Smooth muscle cell (in vitro differentiated cells): ENCODE measurements around the gene SCAP. TPM values are rescaled to one million over a fixed set of nuclear protein-coding genes. Genes with fewer than 3 reads are reported as not detected.

Source experiments
- DNase-seq: peaks from one replicate; lab custom pipeline; 2025; ENCODE audit not compliant: unreplicated experiment; lab: John Stamatoyannopoulos, UW
- H2AFZ ChIP-seq: fragments of 200-600 bp; sonication (generic); 2 replicates; pipeline ENCODE4 v1.6.0; 2016; ENCODE audit warnings: antibody characterized with exemption, low read depth, mild to moderate bottlenecking
- H3F3A ChIP-seq: fragments of 200-600 bp; sonication (generic); 2 replicates; pipeline ENCODE4 v1.6.0; 2017; ENCODE audit warnings: antibody characterized with exemption, low read depth
- H3K27ac ChIP-seq: fragments of 200-600 bp; sonication (generic); 2 replicates; pipeline ENCODE4 v1.5.1; 2016; ENCODE audit warnings: low read depth, mild to moderate bottlenecking
- H3K27me3 ChIP-seq: fragments of 200-600 bp; sonication (generic); 2 replicates; pipeline ENCODE4 v1.6.1; 2016; ENCODE audit warnings: low read depth, mild to moderate bottlenecking
- H3K36me3 ChIP-seq: fragments of 200-600 bp; sonication (generic); 2 replicates; pipeline ENCODE4 v1.5.1; 2016; ENCODE audit warnings: low read depth
- H3K4me1 ChIP-seq: fragments of 200-600 bp; sonication (generic); 2 replicates; pipeline ENCODE4 v1.5.1; 2016; ENCODE audit warnings: low read depth
- H3K4me2 ChIP-seq: fragments of 200-600 bp; sonication (generic); 2 replicates; pipeline ENCODE4 v1.6.0; 2016; ENCODE audit warnings: mild to moderate bottlenecking
- H3K4me3 ChIP-seq: fragments of 200-600 bp; sonication (generic); 2 replicates; pipeline ENCODE4 v1.5.1; 2016; ENCODE audit warnings: mild to moderate bottlenecking
- H3K79me2 ChIP-seq: fragments of 200-600 bp; sonication (generic); 2 replicates; pipeline ENCODE4 v1.6.0; 2016; ENCODE audit warnings: low read depth, mild to moderate bottlenecking
- H3K9ac ChIP-seq: fragments of 200-600 bp; sonication (generic); 2 replicates; pipeline ENCODE4 v1.6.0; 2016; ENCODE audit warnings: low read depth
- H3K9me3 ChIP-seq: fragments of 200-600 bp; sonication (generic); replicated peaks from 2 replicates; pipeline ENCODE4 v1.5.1; 2016; ENCODE audit warnings: low read depth
- H4K20me1 ChIP-seq: fragments of 200-600 bp; sonication (generic); 2 replicates; pipeline ENCODE4 v1.6.0; 2016; ENCODE audit warnings: low read depth
- CTCF ChIP-seq: fragments of 200-600 bp; sonication (generic); IDR thresholded peaks from 2 replicates; pipeline ENCODE4 v1.5.1; 2017; ENCODE audit warnings: borderline replicate concordance, mild to moderate bottlenecking, antibody characterized with exemption; ENCODE audit not compliant: insufficient read depth, poor library complexity, severe bottlenecking
- WGBS: methylation state at CpG from one replicate; pipeline ENCODE4 v1.1.7; 2016; ENCODE audit warnings: low lambda C conversion rate; 5-methylcytosine and 5-hydroxymethylcytosine counted together
- polyA plus RNA-seq: library from polyadenylated mRNA; unstranded; fragments of >200 nt; fragmentation: Nextera tagmentation; extraction: Ambion mirVana; gene quantifications from 2 replicates; pipeline ENCODE4 v1.2.1, GENCODE V29; 2016
- total RNA-seq: library from RNA; depleted of rRNA; stranded (reverse); fragments of >200 nt; gene quantifications from 2 replicates; pipeline ENCODE4 v1.2.3, GENCODE V29; 2014

Gene SCAP
- total and polyA plus RNA-seq, 2 experiments from 2014 or later: 29.2 to 31.0 TPM

- WGBS: 95% methylated on average over 2 of the region's 2 CpGs
- DNase-seq: no peak
- TF ChIP-seq CTCF: no peak
These were observed 27.3 kb upstream of the SCAP start for GRCh38 chr3:47503033-47503432.

GRCh38 chr3:47496892-47497291 lies 21.2 kb upstream of the SCAP start:
- H3K27ac ChIP-seq: no peak overlapping the region
- H3K9me3 ChIP-seq: no peaks in the 10 kb centered on the region
- no peak overlapping the region for H3K4me3 ChIP-seq
- no peak overlapping the region for H2AFZ ChIP-seq
- no peaks in the 10 kb centered on the region for H3F3A ChIP-seq
- no peaks in the 10 kb centered on the region for H3K79me2 ChIP-seq
- H4K20me1 ChIP-seq: no peaks in the 10 kb centered on the region
- H3K4me2 ChIP-seq: no peak overlapping the region
- no peaks in the 10 kb centered on the region for H3K27me3 ChIP-seq
- TF ChIP-seq CTCF: no peak
- H3K4me1 ChIP-seq: no peaks in the 10 kb centered on the region
- no peak overlapping the region for H3K9ac ChIP-seq
- DNase-seq: no peak
- H3K36me3 ChIP-seq: peaks cover 6% of the 10 kb centered on the region

More at GRCh38 chr3:47503033-47503432, 27.3 kb upstream of the SCAP start:
- Histone ChIP-seq H3K27ac (no peak overlapping the region), H3K4me2 (no peak overlapping the region), H2AFZ (no peak overlapping the region), H3K36me3 (peaks cover 6% of the 10 kb centered on the region), H3K9me3 (no peaks in the 10 kb centered on the region), H3K9ac (no peak overlapping the region), H3K79me2 (no peaks in the 10 kb centered on the region), H3K27me3 (no peaks in the 10 kb centered on the region), H4K20me1 (no peaks in the 10 kb centered on the region), H3K4me1 (no peaks in the 10 kb centered on the region), H3F3A (no peaks in the 10 kb centered on the region), H3K4me3 (no peak overlapping the region)

- Histone ChIP-seq H3F3A (no peaks in the 10 kb centered on the region), H2AFZ (no peak overlapping the region), H3K79me2 (no peaks in the 10 kb centered on the region), H3K4me2 (no peak overlapping the region), H3K27ac (no peak overlapping the region), H3K9me3 (no peaks in the 10 kb centered on the region), H3K36me3 (peaks cover 6% of the 10 kb centered on the region), H3K4me1 (no peaks in the 10 kb centered on the region), H3K9ac (no peak overlapping the region), H4K20me1 (no peaks in the 10 kb centered on the region), H3K4me3 (no peak overlapping the region), H3K27me3 (no peaks in the 10 kb centered on the region)
- no peak for DNase-seq
- TF ChIP-seq CTCF: no peak
- over 99% methylated on average over 8 of the region's 8 CpGs for WGBS
These were observed 20.1 kb upstream of the SCAP start for GRCh38 chr3:47495886-47496285.

- Histone ChIP-seq H3K4me2 (no peak overlapping the region), H3K79me2 (no peaks in the 10 kb centered on the region), H3K36me3 (peaks cover 3% of the 10 kb centered on the region), H4K20me1 (no peaks in the 10 kb centered on the region), H3K4me1 (no peaks in the 10 kb centered on the region), H3K9ac (no peak overlapping the region), H3K27ac (no peak overlapping the region), H3F3A (no peaks in the 10 kb centered on the region), H3K9me3 (no peaks in the 10 kb centered on the region), H3K4me3 (no peak overlapping the region), H2AFZ (no peak overlapping the region), H3K27me3 (no peaks in the 10 kb centered on the region)
- WGBS: 93% methylated on average over 4 of the region's 4 CpGs
- no peak for DNase-seq
- TF ChIP-seq CTCF: no peak
These were observed 19.4 kb upstream of the SCAP start for GRCh38 chr3:47495111-47495510.
